Muscle of arm (tissue), 12 donors: Measurements from ENCODE around the gene FAM47E. TPM values are rescaled to one million over a fixed set of nuclear protein-coding genes. Genes with fewer than 3 reads are reported as not detected.

Experiments
- DNase-seq: peaks from one replicate; pipeline ENCODE4 v3.0.0-alpha.2; 2013
- polyA plus RNA-seq, 12 donors: library from polyadenylated mRNA; unstranded; fragments of 120-200 nt; gene quantifications; one replicate each; pipeline ENCODE4 v1.2.1, GENCODE V29; 2013; ENCODE audit not compliant: insufficient read length in 12 of 12

Gene FAM47E
- polyA plus RNA-seq, 12 donors: 0.67 to 5.2 (median 1.6) TPM; not detected in 2

GRCh38 chr4:76326515-76326914 is 75.0 kb downstream of the FAM47E start:
- DNase-seq: no peak

Other genes with a start within 250 kb of the FAM47E start
- 1 to 10 TPM in 1 of 12 donors, under 1 TPM in 8, not detected in 3; 0.11 to 1.2 (median 0.26) TPM for gene CXCL9, start 244.2 kb upstream of the FAM47E start, polyA plus RNA-seq
- 1 to 10 TPM in 2 of 12 donors, under 1 TPM in 7, not detected in 3; 0.26 to 1.9 (median 0.70) TPM for gene CXCL10, start 228.2 kb upstream of the FAM47E start, polyA plus RNA-seq
- gene CXCL11, start 215.7 kb upstream of the FAM47E start, polyA plus RNA-seq: under 1 TPM in 5 of 12 donors, not detected in 7; 0.08 to 0.30 (median 0.21) TPM
- gene ART3, start 177.0 kb upstream of the FAM47E start, polyA plus RNA-seq: 10 to 100 TPM in 11 of 12 donors, not detected in 1; 15.2 to 72.3 (median 29.6) TPM
- gene NUP54, start 103.3 kb upstream of the FAM47E start, polyA plus RNA-seq: 10 to 100 TPM in 11 of 12 donors, not detected in 1; 29.9 to 65.2 (median 44.9) TPM
- gene SCARB2, start 37.9 kb upstream of the FAM47E start, polyA plus RNA-seq: 100 to 1,000 TPM in 11 of 12 donors, not detected in 1; 129 to 215 (median 159) TPM
- gene STBD1, start 55.0 kb downstream of the FAM47E start, polyA plus RNA-seq: 10 to 100 TPM in 10 of 12 donors, 1 to 10 TPM in 1, not detected in 1; 8.8 to 60.2 (median 31.3) TPM
- gene CCDC158, start 169.4 kb downstream of the FAM47E start, polyA plus RNA-seq: 1 to 10 TPM in 4 of 12 donors, under 1 TPM in 7, not detected in 1; 0.53 to 2.8 (median 0.79) TPM
- 10 to 100 TPM in 11 of 12 donors, not detected in 1; 16.1 to 44.9 (median 21.8) TPM for gene SHROOM3, start 183.5 kb downstream of the FAM47E start, polyA plus RNA-seq